ENCODE results near the gene TNS4.

Gene TNS4

DNA sequence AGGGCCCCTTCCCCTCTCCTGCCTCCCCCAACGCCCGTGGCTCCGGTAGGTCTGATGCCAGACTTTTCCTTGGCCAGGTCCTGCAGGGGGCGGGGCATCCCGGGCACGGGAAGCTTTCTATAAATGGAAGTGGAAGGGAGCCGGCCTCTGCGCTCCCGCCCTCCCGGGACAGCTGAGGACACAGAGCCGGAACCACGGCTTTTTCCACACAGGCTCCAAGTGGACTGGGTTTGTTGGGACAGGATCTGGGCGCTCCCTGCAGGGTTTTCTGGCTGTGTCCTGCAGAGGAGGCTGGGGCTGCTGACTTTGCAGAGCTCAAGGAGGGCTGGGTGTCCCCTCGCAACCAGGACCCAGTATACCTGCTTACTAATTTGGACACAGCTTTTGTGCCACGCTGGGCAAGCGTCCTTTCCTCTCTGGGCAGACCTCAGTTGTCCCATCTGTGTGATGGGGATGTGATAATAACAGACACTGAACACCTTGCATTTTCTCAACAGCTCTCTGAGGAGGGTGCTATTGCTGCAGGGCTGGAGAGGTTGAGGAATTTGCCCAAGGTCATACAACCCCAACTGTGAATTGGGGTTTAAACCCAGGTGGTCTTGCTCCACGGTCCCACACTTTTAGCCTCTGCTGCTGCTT lies 1.8 kb downstream of the TNS4 start:
- no peak overlapping the region for H3K4me3 ChIP-seq (ENCODE audit: low read length)
- no peak for DNase-seq (ENCODE audit: low read depth, low spot score)

- no peak for DNase-seq (ENCODE audit: low read depth, low spot score)
- H3K4me3 ChIP-seq (ENCODE audit: low read length) = no peak overlapping the region
Measured at GRCh38 chr17:40498281-40499084, 2.9 kb downstream of the TNS4 start.

- no peak overlapping the region for H3K4me3 ChIP-seq (ENCODE audit: low read length)
- no peak for DNase-seq (ENCODE audit: low read depth, low spot score)
Measured at GRCh38 chr17:40497695-40498094, 3.7 kb downstream of the TNS4 start.

GRCh38 chr17:40496634-40497420 lies 4.6 kb downstream of the TNS4 start:
- DNase-seq (ENCODE audit: low read depth, low spot score) = no peak
- no peak overlapping the region for H3K4me3 ChIP-seq (ENCODE audit: low read length)

GRCh38 chr17:40496170-40496569 lies 5.3 kb downstream of the TNS4 start:
- H3K4me3 ChIP-seq (ENCODE audit: low read length) = no peak overlapping the region
- DNase-seq (ENCODE audit: low read depth, low spot score) = no peak

GRCh38 chr17:40495140-40495539 lies 6.3 kb downstream of the TNS4 start:
- H3K4me3 ChIP-seq (ENCODE audit: low read length) = no peak overlapping the region

DNA sequence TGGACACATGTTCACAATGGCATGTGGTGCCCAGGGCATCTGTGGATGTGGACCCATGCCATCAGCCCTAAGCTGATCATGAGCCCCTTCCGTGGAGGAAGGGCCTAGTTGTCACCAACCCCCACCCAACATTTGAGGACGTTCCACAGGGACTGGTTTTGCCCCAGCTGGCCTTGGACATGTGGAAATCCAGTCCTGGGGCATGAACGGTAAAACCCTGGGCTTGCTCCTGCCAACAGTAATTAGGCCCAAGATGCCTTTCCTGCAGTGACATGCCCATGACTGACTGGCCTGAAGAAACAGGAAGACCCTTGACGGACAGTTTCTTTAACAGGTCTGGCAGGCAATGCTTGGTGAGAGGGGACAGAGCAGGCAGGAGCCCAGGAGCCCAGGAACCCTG lies 7.7 kb downstream of the TNS4 start:
- H3K4me3 ChIP-seq (ENCODE audit: low read length) = no peak overlapping the region
- no peak for DNase-seq (ENCODE audit: low read depth, low spot score)

More at GRCh38 chr17:40495140-40495539, 6.3 kb downstream of the TNS4 start:
- no peak for DNase-seq (ENCODE audit: low read depth, low spot score)

GRCh38 chr17:40491486-40491885 lies 9.9 kb downstream of the TNS4 start:
- H3K4me3 ChIP-seq (ENCODE audit: low read length) = no peak overlapping the region
- no peak for DNase-seq (ENCODE audit: low read depth, low spot score)

DNA sequence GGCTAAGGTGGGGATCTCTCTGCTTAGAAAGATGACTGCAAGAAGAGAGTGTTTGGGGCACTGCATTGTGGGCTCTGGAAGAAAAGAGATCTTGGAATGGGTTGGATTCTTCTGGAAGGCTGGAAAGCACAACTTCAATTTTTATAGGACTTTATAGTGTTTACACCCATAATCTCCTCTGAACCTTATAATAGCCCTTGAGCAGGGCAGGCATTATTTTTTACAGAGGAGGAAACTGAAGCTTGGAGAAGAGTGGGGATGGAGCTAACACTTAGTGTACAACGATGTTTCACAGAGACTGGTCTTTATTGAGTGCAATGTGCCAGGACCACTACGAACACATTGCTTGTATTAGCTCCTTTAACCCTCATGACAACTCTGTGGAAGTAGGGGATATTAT lies 10.4 kb downstream of the TNS4 start:
- no peak for DNase-seq (ENCODE audit: low read depth, low spot score)
- no peak overlapping the region for H3K4me3 ChIP-seq (ENCODE audit: low read length)

DNA sequence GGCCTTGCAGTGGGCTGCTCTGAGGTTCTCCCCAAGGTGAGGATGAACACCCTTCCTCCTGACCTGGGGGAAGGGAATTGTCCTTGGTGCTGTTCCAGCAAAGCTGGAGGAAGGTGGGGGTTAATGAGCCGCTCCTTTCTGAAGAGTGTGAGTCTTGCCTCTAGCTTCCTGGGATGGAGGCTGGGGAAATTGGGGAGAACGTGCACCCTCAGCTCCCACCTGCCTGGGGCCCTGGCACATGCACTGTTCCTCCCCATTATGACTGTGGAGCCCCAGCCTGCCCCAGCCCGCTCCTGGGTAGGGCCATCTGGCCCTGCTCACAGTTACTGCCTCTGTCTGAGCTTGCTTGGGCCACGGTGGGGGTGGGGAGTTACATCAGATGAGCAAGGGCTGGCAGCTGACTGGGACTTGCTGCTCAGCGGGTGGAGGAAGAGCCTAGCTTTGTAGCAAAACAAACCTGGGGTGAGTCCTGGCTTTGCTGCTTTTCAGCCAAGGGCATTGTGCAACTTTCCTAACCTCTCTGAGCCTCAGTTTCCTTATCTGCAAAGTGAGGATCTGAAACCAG lies 11.1 kb downstream of the TNS4 start:
- H3K4me3 ChIP-seq (ENCODE audit: low read length) = no peak overlapping the region
- DNase-seq (ENCODE audit: low read depth, low spot score) = peak; percentile 65

GRCh38 chr17:40487371-40488020 lies 13.9 kb downstream of the TNS4 start:
- no peak overlapping the region for H3K4me3 ChIP-seq (ENCODE audit: low read length)
- DNase-seq (ENCODE audit: low read depth, low spot score) = no peak

GRCh38 chr17:40486522-40487370 lies 14.7 kb downstream of the TNS4 start:
- H3K4me3 ChIP-seq (ENCODE audit: low read length) = no peak overlapping the region
- no peak for DNase-seq (ENCODE audit: low read depth, low spot score)

DNA sequence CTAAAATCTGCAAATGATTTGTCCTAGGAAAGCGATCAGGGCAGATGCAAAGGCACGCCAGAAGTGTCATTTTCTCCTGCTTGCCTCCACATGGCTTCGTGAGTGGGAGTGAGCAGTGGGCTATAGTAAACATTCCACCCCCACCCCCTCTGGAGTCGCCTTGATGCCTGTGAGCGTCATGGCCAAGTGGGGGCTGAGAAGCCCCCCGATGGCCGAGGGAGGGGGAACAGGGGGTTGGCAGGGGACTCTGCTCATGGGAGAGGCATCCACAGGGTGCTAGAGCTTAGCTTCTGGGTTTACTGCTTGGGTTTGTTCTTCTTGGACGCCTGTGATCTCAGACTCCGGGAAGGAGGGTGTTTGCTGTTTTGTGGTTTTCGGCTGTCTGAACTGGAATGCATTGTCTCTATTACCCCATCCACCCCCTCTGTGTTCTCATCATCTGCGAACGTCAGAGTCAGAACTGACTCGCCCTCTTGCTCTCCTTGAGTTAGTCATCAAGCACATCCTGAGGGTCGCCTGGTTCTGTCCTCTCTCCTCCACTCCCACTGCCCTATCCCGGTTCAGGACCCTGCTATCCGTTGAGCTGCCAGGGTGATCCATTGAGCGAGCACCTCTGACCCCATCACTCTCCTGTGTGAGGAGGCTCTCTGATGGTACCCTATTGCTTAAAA lies 15.4 kb downstream of the TNS4 start:
- no peak overlapping the region for H3K4me3 ChIP-seq (ENCODE audit: low read length)
- DNase-seq (ENCODE audit: low read depth, low spot score) = peak; percentile 64

DNA sequence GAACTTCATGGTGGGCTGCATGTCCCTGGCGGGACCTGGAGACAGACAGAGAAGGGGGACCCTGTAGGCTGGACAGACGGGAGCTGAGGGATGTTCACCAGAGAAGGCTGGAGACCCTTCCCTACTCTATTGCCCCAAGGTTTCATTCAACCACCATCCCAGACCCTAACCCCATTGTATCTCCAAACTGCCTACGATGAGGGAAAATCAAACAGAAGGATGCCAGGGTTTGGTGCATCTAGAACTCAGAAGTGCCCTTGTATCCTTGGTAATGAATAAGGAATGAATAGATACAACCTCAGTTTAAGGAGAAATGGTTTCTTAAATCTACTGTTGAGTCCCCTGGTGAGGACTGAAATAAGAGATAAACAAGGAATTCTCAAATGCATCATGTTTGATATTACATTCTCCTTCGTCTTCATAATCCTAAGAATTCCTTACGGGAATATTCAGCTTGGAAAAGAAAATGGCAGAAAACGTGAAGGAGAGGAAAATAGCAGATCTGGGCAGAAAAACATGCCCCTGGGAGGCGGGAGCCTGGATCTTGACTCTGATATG lies 16.4 kb downstream of the TNS4 start:
- DNase-seq (ENCODE audit: low read depth, low spot score) = no peak
- H3K4me3 ChIP-seq (ENCODE audit: low read length) = no peak overlapping the region

GRCh38 chr17:40484285-40484972 lies 17.0 kb downstream of the TNS4 start:
- no peak for DNase-seq (ENCODE audit: low read depth, low spot score)
- no peak overlapping the region for H3K4me3 ChIP-seq (ENCODE audit: low read length)

DNA sequence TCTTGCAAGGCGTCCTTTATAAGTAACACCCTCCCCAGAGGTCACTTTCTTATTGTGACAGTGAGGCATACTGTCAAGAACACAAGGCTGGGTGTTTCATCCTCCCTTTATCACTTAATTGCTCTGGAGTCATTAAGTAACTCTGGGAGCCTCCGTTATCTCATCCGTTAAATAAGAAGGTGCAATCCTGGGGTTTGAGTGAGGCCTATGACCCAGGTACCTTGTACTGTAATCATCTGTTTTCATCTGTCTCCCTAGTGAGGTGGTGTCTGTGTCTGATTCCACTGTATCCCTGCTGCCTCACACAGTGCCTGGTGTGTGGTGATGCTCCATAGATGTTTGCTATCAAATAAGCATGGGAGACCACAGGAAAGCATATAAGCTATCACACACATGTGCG lies 17.7 kb downstream of the TNS4 start:
- no peak overlapping the region for H3K4me3 ChIP-seq (ENCODE audit: low read length)
- DNase-seq (ENCODE audit: low read depth, low spot score) = no peak

DNA sequence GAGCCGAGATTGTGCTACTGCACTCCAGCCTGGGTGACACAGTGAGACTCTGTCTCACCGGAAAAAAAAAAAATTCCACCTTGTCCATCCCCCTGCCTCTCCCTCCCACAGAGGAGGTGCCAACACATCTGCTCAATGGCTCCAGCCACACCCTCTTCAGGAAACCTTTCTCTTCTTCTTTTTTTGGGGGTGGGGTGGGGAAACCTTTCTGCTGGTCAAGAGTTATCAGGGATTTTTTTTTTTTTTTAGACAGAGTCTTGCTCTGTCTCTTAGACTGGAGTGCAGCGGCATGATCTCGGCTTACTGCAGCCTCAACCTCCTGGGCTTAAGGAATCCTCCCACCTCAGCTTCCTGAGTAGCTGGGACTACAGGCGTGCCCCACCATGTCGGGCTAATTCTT lies 18.7 kb downstream of the TNS4 start:
- DNase-seq (ENCODE audit: low read depth, low spot score) = no peak
- no peak overlapping the region for H3K4me3 ChIP-seq (ENCODE audit: low read length)

Data from Jurkat, Clone E6-1 (cell line).